Neural crest cell (in vitro differentiated cells): ENCODE measurements around the gene FCN2. TPM values are rescaled to one million over a fixed set of nuclear protein-coding genes. Genes with fewer than 3 reads are reported as not detected.

Experiments
- DNase-seq: peaks from one replicate; pipeline ENCODE4 v3.0.0; 2021; ENCODE audit warnings: low read depth, mixed read lengths, low spot score
- H3K27ac Mint-ChIP-seq: one replicate; pipeline ENCODE4 v1.8.0; 2021; ENCODE audit warnings: mild to moderate bottlenecking, mixed read lengths; ENCODE audit not compliant: unreplicated experiment
- H3K27me3 Mint-ChIP-seq: 2 replicates; pipeline ENCODE4 v1.8.0; 2021; ENCODE audit warnings: low read depth, mild to moderate bottlenecking, mixed read lengths
- H3K36me3 Mint-ChIP-seq: 2 replicates; pipeline ENCODE4 v1.8.0; 2021; ENCODE audit warnings: low read depth, mild to moderate bottlenecking, mixed read lengths
- H3K4me1 Mint-ChIP-seq: 2 replicates; pipeline ENCODE4 v1.8.0; 2021; ENCODE audit warnings: mixed read lengths
- H3K4me3 Mint-ChIP-seq: one replicate; pipeline ENCODE4 v1.8.0; 2021; ENCODE audit warnings: mild to moderate bottlenecking, mixed read lengths
- H3K9me3 Mint-ChIP-seq: 2 replicates; pipeline ENCODE4 v1.8.0; 2021; ENCODE audit warnings: mixed read lengths
- CTCF ChIP-seq: fragments of 200-600 bp; sonication (generic); conservative IDR thresholded peaks from 2 replicates; pipeline ENCODE4 v1.5.0; 2021; ENCODE audit warnings: antibody characterized with exemption, mild to moderate bottlenecking
- total RNA-seq: library from RNA; stranded (reverse); gene quantifications from 2 replicates; pipeline ENCODE4 v1.2.1, GENCODE V29; 2021

Gene FCN2
- total RNA-seq, 1 donor from 2014 or later: not detected

- TF ChIP-seq CTCF: no peak
These were observed 32.6 kb downstream of the FCN2 start for GRCh38 chr9:134913041-134913712.

GRCh38 chr9:134913713-134914500 is 33.3 kb downstream of the FCN2 start:
- no peaks in the 10 kb centered on the region for H3K36me3 Mint-ChIP-seq
- DNase-seq: no peak
- H3K27ac Mint-ChIP-seq: no peak overlapping the region
- no peak for TF ChIP-seq CTCF
- peaks cover 3% of the 10 kb centered on the region for H3K9me3 Mint-ChIP-seq
- H3K4me1 Mint-ChIP-seq: no peaks in the 10 kb centered on the region
- no peaks in the 10 kb centered on the region for H3K27me3 Mint-ChIP-seq
- H3K4me3 Mint-ChIP-seq: no peak overlapping the region

More at GRCh38 chr9:134913041-134913712, 32.6 kb downstream of the FCN2 start:
- no peaks in the 10 kb centered on the region for H3K27me3 Mint-ChIP-seq
- DNase-seq: no peak
- no peaks in the 10 kb centered on the region for H3K4me1 Mint-ChIP-seq
- H3K9me3 Mint-ChIP-seq: no peaks in the 10 kb centered on the region
- no peak overlapping the region for H3K4me3 Mint-ChIP-seq
- H3K27ac Mint-ChIP-seq: no peak overlapping the region
- H3K36me3 Mint-ChIP-seq: no peaks in the 10 kb centered on the region

- H3K36me3 Mint-ChIP-seq: no peaks in the 10 kb centered on the region
- TF ChIP-seq CTCF: no peak
- DNase-seq: no peak
- H3K27me3 Mint-ChIP-seq: no peaks in the 10 kb centered on the region
- H3K4me3 Mint-ChIP-seq: no peak overlapping the region
- no peaks in the 10 kb centered on the region for H3K4me1 Mint-ChIP-seq
- peaks cover 3% of the 10 kb centered on the region for H3K9me3 Mint-ChIP-seq
- H3K27ac Mint-ChIP-seq: no peak overlapping the region
These were observed 33.9 kb downstream of the FCN2 start for GRCh38 chr9:134914501-134914834.

GRCh38 chr9:134915046-134915985 is 34.7 kb downstream of the FCN2 start:
- H3K4me1 Mint-ChIP-seq: no peaks in the 10 kb centered on the region
- peaks cover 6% of the 10 kb centered on the region for H3K9me3 Mint-ChIP-seq
- H3K27me3 Mint-ChIP-seq: no peaks in the 10 kb centered on the region
- DNase-seq: no peak
- H3K27ac Mint-ChIP-seq: no peak overlapping the region
- no peak overlapping the region for H3K4me3 Mint-ChIP-seq
- H3K36me3 Mint-ChIP-seq: peaks cover 2% of the 10 kb centered on the region
- TF ChIP-seq CTCF: no peak

- Mint-ChIP-seq H3K36me3 (peaks cover 2% of the 10 kb centered on the region), H3K9me3 (peaks cover 6% of the 10 kb centered on the region), H3K4me1 (no peaks in the 10 kb centered on the region), H3K27ac (no peak overlapping the region), H3K4me3 (no peak overlapping the region), H3K27me3 (no peaks in the 10 kb centered on the region)
- no peak for TF ChIP-seq CTCF
- DNase-seq: no peak
These were observed 35.6 kb downstream of the FCN2 start for GRCh38 chr9:134916161-134916665.
